ENCODE data around the gene TCIRG1.

GRCh38 chr11:68015467-68015866, 23.4 kb upstream of the TCIRG1 start:
- TF ChIP-seq CTCF (IDR thresholded peaks at IDR 0.05; ENCODE audit: low read depth, low read length), result no peak
- no peak for TF ChIP-seq MYC (IDR thresholded peaks at IDR 0.05; ENCODE audit: low read depth, low read length)
- no peak for TF ChIP-seq POLR2A (IDR thresholded peaks at IDR 0.05; ENCODE audit: extremely low read depth, insufficient read length)
- TF ChIP-seq MAX (IDR thresholded peaks at IDR 0.05; ENCODE audit: low read depth, low read length), result no peak
